Measurements from ENCODE around the gene CFAP43. TPM values are rescaled to one million over a fixed set of nuclear protein-coding genes. Genes with fewer than 3 reads are reported as not detected.

Gene CFAP43
- total and polyA plus RNA-seq, 2 experiments from 2014 or later = 0.57 to 0.83 TPM

MicroRNAs encoded within 50 kb of the gene (microRNA counts, 767-probe panel; counts per million panel counts)
- not detected for microRNA hsa-miR-609

Small RNAs within 50 kb of the gene (microRNA-seq; reads per million reads assigned to microRNA genes)
- gene MIR4482 (1.8 reads per million), gene MIR609 (not detected)

Small RNAs within 50 kb of the gene (small RNA-seq; reads per million reads assigned to genes)
- gene MIR4482 = 0.47 reads per million, percentile 34 among the genes with 10 or more reads in this experiment
- gene MIR609 = not detected

Other genes with a start within 250 kb of the CFAP43 start
- 5.7 and 7.5 TPM in 2 replicates for gene COL17A1, start 146.5 kb downstream of the CFAP43 start, total RNA-seq
- 2.1 and 3.3 TPM in 2 replicates for gene COL17A1, start 146.5 kb downstream of the CFAP43 start, polyA plus RNA-seq
- 7.1 and 7.3 TPM in 2 replicates for gene SFR1, start 110.2 kb downstream of the CFAP43 start, total RNA-seq
- gene SFR1, start 110.2 kb downstream of the CFAP43 start, polyA plus RNA-seq = 6.0 and 7.1 TPM in 2 replicates
- 216 and 220 TPM in 2 replicates for gene GSTO1, start 22.5 kb upstream of the CFAP43 start, total RNA-seq
- gene GSTO1, start 22.5 kb upstream of the CFAP43 start, polyA plus RNA-seq = 292 and 328 TPM in 2 replicates
- 2.5 and 2.7 TPM in 2 replicates for gene GSTO2, start 36.8 kb upstream of the CFAP43 start, total RNA-seq
- 0.37 and 1.4 TPM in 2 replicates for gene GSTO2, start 36.8 kb upstream of the CFAP43 start, polyA plus RNA-seq
- gene ITPRIP, start 106.1 kb upstream of the CFAP43 start, total RNA-seq = 4.9 and 5.9 TPM in 2 replicates
- 7.9 and 9.0 TPM in 2 replicates for gene ITPRIP, start 106.1 kb upstream of the CFAP43 start, polyA plus RNA-seq
- gene CFAP58, start 121.5 kb upstream of the CFAP43 start, total RNA-seq = 0.17 and 0.20 TPM in 2 replicates
- gene CFAP58, start 121.5 kb upstream of the CFAP43 start, polyA plus RNA-seq = not detected in 2 replicates

All from hepatocyte (in vitro differentiated cells).